Ovary (tissue), 3 donors: ENCODE measurements around the gene PKN2.

ENCODE experiments used
- CTCF ChIP-seq, 3 donors: fragments of 450-650 bp in 2 of 3; fragments of 200-600 bp in 1 of 3; IDR thresholded peaks; one replicate each; pipeline versions ENCODE4 v1.5.1 to v1.8.0; 2016 to 2022; ENCODE audit warnings: antibody characterized with exemption in 3 of 3, mild to moderate bottlenecking in 1 of 3
- EP300 ChIP-seq: sonication (generic); formaldehyde crosslinking; IDR thresholded peaks from one replicate; pipeline ENCODE4 v1.6.1; 2017; ENCODE audit warnings: antibody characterized with exemption
- POLR2A ChIP-seq: fragments of 450-650 bp; IDR thresholded peaks from one replicate; pipeline ENCODE4 v1.6.1; 2017; ENCODE audit warnings: antibody characterized with exemption, mild to moderate bottlenecking, moderate library complexity
- donor health status: DM: no; HTN: no; CAD: no.

GRCh38 chr1:88751714-88752113 is 67.6 kb downstream of the PKN2 start:
- TF ChIP-seq CTCF (IDR thresholded peaks at IDR 0.05) = no peak
- TF ChIP-seq POLR2A = no peak
- no peak for TF ChIP-seq EP300
